GM18870 (cell line): ENCODE data around the gene SORCS2.

Experiments used
- ATAC-seq: cut with Tn5 transposase; IDR thresholded peaks from one replicate; pipeline ENCODE4 v1.9.1; 2021; ENCODE audit warnings: moderate library complexity; ENCODE audit not compliant: unreplicated experiment

SORCS2 gene

DNA sequence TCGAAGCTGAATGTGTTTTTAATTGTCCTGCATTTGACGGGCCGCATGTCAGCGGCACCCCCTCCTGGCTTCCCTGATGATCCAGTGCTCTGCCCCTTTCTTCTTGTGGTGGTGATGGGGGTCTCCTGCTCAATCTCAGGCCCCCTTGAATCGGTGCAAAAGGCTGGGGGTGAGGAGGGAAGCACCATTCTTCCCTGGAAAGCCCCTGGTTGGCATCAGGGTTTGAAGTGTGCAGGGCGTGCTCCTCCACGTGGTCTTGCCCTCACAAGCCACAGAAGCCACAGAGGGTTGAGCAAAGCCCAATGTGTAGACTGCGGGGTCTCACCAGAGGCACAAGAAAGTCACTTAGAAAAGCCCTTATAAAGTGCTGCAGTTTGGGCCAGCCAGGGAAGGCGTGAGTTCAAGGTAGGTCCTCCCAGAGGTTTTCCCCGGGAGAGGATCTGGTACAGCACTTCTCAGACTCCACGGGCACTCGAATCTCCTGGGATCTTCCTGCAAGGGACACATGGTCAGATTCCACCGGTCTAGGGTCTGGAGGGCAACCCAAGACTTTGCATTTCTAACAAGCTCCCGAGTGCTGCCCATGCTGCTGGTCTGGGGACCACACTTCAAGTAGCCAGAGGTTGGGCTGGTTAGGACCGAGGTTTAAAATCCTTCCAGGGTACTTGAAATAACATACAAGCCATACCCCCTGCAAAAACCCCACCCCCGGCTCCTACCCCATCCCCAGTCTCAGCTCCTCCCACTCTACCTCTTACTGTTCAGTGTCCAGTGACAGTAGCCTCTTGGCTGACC is 207.3 kb downstream of the SORCS2 start:
- ATAC-seq: no peak

DNA sequence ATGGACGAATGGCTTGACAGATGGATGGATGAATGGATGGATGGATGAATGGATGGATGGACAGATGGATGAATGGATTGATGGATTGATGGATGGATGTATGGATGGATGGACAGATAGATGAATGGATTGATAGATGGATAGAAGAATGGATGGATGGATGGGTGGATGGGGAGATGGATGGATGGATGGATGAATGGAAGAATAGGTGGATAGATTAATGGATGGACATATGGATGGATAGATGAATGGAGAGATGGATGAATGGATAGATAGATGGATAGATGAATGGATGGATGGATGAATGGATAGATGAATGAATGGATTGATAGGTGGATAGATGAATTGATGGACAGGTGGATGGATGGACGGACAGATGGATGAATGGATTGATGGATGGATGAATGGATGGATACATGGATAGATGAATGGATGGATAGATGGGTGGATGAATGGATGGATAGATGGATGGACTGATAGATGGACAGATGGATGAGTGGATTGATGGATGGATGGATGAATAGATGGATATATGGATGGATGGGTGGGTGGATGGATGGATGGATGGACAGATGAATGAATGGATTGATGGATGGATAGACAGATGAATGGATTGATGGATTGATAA is 208.4 kb downstream of the SORCS2 start:
- no peak for ATAC-seq

DNA sequence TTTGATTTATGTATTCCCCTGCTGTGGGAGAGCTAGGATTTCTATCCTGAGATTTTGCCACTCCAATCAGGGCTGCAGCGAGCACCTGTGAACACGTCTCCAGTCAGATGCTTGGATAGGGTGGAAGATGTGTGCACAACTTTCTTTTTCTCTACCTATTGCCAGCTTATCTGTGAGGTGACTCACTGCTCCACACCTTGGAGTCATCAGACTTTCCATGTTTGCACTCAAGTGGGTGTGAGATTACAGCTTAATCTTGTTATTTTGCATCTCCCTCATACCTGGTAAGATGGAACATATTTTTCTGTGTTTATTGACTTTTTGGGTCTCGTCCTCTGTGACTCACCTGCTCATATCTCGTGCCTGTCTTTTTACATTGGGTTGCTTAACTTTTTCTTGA is 210.2 kb downstream of the SORCS2 start:
- no peak for ATAC-seq

DNA sequence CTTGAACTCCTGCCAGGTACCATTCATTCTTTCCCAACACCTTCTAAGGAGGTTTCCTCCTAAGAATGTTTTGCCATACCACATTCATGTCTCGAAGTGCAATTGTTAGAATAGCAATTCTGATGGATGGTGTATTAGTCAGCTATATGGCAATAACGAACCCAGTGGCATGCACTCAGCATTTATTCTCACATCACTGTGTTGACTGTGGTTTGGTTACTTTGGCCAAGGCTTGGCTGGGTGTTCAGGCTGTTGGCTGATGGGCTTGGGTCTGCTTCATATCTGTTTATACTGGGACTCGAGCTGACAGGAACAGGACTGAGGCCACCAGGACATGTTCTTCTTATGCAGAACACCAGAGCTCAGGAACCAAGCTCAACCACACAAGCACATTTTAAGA is 210.7 kb downstream of the SORCS2 start:
- ATAC-seq: no peak

DNA sequence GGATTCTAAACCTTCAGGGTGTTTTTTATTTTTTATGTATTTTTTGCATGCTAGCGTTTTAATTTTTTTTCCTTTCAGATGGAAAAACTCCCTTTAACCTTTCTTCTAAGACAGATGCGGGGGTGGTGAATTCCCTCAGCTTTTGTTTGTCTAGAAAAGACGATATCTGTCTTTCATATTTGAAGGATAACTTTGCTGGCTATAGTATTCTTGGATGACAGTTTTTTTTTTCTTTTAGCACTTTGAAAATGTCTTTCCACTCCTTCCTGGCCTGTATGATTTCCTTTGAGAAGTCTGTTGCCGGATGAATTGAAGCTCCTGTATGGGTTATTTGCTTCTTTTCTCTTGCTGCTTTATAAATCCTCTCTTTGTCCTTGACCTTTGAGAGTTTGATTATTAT is 215.8 kb downstream of the SORCS2 start:
- ATAC-seq: no peak

DNA sequence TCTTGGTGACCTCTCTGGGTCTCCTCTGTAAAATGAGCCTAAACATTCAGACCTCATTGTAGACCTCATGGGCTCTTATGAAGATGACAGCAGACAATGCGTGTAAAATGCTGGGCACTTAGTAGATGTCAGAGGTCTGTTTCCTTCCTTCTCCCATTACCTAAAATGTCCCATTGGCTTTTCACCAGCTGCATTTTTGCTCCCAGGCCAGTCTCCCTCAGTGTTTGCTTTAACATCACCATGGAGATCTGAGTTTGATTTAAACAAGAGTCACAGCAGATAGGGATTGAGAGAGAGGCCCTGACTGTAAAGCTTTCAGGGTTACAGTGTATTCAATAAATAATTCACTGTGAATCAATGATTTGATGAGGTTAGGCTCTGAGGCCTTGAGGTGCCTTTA is 218.1 kb downstream of the SORCS2 start:
- ATAC-seq: no peak

DNA sequence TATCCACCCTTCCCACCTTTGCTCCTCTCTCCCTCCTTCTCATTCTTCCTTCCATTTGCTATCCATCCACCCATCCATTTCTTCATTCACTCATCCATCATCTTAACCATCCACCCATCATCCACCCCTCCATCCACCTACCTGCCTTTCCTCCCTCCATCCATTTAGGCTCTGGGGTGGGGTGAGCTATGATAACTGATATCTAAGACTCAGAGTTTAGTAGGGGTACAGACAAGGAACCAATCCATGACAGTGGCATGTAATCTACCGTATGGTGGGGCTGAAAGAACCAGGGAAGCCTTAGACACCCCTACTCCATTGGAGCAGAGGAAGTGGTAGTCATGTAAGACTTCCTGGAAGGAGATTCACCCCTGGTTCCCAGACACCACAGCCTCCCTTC is 219.2 kb downstream of the SORCS2 start:
- no peak for ATAC-seq

DNA sequence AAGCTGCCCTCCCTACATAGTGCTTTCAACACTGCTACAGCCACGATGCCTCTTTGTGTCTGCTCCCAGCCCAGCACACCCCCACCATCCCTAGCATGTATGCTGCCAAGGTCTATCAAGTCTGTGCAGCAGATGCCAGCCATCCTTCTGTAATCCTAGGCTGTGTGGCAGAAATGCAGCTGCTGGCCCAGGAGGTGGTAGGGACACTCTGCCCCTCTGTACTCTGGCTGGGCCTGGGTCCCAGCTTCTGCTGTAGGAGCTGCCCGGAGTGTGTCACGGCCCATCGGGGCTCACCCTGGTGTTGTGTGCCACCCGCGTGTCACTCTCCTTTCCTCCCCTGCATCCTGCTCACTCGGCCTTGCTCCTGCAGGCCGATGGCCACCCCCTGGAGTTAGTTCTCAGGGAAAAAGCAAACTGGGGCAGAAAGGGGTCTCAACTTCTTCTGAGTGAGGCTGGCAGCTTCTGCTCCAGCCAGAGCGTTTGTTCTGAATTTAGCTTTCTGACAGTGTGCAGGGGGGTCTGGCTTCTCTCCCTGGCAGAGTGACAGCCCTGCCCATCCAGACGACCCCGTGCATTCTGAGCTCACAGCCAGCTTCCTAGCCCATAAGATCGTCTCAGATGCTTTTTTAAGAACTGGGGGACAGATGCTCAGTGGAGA is 219.7 kb downstream of the SORCS2 start:
- no peak for ATAC-seq

DNA sequence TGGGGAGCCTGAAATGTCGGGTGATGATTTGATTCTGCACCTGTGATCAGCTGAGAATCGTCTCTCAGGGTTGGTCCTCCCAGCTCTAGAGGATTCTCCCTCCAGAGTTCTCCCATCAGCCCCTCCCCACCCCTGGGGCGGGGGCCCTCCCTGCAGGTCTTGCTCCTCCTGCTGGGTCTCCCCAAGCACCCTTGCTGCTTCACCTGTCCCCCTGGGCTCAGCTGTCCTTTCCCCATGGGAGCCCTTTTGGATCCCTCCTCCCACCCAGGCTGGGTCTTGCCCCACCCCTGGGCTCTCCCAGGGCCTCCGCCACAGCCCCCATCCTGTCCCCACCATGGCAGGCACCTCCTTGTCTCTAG is 220.2 kb downstream of the SORCS2 start:
- no peak for ATAC-seq

DNA sequence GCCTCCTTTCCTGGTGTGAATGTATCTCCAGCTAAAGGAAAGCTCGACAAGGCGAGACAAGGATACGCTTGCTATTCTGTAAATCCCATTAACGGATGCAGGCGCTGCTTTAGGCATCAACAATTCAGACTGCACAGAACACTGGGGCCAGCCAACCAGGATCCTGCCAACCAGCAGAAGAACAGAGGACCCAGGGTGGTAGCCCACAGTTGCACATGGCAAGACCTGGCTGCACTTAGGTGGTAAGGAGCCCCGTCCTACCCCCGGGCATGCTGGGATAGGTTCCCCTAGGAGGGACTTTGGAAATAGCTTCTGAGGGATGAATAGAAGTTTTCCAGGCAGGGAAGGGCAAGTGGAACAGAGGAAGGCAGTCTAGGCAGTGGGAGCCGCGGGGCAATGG is 221.7 kb downstream of the SORCS2 start:
- no peak for ATAC-seq

DNA sequence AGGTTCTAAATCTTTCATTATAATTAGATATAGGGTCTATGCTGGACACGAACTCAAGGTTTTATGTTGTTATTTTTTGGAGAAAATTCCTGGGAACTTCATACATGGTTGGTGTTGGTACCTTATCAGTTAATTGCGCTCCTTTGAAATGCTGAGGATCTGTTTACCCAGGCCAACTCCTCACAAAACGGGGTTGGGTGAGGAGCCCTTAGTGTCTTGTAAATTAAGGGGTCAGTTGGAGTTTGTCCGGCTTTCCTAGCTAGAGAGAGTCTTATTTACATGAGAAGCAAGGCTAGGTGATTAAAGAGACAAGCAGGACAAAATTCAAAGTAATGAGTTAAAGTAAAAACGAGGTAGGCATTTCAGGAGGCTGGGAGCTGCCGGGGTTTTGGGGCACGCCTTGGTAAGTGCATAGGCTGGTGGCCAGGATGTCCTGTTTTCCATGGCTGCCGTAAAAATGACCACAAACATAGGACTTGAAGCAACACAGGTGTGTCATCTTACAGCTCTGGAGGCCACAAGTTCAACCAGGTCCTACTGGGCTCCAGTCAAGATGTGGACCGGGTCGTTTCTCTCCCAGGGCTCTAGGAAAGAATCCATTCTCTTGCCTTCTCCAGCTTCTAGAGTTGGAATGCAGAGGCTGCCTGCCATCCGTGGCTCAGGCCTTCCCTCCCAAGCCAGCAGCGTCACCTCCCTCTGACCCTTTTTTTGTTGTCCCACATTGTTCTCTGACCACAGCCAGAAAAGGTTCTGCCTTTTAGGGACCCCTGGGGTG is 222.6 kb downstream of the SORCS2 start:
- ATAC-seq: no peak

DNA sequence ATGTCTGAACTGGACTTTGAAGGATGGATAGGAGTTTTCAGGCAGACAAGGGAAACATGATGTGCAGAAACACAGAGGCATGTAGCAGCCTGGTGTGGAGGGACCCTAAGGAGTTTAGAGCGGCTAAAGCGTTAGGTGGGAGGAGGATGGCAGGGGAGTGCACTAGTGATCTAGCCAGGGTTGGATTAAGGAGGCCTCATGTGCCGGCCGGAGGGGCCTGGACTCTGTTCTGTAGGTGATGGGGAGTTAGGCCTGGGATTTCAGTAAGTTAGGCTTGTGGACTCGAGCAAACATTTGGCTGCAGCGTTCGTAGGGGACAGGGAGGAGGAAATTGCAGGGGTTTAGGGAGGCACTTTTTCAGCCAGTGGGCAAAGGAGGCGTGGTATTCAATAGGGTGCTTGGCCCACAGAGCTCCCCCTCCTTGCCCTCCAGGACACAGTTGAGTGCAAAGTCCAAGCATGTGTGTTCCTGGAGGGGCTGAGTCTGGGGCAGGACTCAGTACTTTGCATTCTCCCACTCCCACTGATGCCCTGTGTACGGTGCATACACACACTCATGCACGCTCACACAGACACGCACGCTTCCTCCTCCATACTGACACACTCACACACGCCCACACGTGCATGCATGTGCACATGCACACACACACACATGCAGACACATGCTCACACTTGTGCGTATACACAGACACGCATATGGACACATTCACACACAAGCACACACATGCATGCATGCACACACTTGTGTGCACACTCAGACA is 223.8 kb downstream of the SORCS2 start:
- ATAC-seq: no peak

DNA sequence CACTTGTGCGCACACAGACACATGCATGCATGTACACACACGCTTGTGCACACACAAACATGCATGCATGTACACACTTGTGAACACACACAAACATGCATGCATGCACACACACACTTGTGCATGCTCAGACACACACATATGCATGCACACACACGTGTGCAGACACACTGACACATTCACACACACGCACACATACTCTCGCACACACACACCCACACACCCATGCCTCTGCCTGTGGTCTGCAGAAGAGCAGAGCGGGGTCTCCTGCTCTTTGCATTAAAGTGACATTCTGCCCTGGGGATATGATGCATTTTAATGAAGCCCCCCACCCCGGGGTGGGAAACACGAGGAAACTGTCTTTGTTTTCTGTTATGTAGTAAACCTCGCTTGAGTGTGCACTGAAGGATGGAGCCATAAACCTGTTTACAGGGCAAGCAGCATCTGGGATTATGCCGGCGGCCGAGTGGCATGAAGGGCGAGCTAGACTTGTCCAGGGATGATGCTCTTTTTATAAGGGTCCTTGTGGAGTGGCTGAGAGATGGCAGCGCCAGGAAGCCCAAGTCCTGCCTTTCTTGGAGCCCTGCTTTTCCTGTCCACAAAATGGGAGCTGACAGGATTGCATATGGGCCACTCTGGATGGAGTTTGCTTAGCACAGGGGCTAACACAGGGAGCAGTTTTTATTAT is 224.6 kb downstream of the SORCS2 start:
- no peak for ATAC-seq

DNA sequence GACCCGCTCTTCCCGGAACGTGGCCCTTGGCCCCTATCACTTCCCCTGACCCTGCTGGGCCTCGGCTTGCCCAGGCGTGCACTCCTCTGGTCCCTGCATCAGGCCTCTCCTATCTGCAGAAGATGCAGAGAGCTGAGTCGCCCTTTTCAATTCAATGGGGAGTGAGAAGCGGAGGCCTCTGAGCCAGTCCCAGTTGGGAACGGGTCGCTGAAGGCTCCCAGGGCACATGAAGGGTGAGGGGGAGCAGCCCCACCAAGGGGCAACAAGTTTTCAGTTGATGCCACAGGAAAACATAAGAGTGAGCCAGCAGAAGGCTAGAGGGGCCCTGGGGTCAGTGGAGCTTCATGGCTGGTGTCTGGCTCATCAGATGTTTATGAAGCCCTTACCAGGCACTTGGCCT is 225.3 kb downstream of the SORCS2 start:
- ATAC-seq: no peak

DNA sequence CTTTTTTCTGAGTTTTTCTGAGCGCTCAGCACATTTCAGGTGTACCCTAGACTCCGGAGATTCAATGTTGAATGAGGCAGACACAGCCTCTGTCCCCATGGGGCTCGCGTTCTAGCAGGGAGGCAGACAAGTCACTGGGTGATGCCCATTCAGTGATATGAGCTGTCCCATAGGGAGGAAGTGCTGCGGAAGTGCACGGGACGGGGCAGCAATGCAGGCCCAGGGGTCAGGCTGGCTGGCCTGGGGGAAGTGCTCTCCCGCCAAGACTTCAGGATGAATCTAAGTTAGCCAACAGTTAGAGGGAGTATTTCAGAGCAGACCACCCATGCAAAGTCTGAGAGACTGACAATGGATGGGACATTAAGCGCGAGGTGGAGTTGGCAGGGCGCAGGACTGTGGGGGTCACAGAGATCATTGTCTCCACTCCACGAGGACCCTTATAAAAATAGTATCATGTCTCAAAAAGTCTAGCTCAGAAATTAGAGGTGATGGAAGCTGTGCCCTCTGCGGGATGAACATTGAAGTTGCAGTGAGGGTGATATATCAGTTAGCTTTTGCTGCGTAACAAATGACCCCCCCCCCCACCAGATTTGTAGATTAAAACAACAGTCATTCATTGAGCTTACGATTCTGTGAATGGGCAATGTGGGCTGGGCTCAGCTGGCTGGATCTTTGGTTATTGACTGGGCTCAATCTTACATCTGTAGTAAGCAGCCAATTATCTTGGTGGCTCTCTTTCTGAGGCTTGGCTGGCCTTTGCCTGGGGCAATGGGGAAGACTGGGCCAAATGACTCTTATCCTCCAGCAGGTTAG is 226.0 kb downstream of the SORCS2 start:
- ATAC-seq: no peak

DNA sequence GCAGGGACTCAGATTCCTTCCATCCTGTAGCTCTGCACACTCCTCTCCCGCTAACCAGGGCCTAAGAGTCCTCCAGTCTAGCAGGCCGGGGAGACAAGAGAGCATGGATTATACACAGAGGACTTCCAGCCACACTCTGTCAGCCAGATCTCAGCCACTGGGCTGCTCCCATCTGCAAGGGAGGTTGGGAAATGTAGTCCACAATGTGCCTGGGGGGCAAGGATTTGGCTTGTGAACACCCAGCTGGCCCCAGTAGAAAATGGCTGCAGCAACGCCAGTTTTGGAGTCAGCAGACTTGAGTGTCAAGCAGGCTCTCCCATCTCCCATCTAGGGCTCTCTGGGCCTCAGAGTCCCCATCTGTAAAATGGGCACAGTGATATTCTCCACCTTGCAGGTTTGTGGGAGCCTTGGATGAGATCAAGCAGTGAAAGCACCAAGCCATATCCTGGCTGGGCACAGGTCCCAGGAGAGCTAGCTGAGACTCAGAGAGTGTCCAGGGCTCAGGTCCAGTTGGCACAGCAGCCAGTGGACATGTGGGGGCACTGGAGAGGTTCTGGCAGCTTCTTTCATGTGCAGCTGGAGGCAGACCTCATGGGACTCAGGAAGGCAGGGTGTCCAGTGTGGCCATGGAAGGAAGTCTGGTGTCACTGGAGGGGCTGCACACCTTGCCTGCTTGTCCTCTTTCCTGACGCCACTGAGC is 227.8 kb downstream of the SORCS2 start:
- no peak for ATAC-seq

DNA sequence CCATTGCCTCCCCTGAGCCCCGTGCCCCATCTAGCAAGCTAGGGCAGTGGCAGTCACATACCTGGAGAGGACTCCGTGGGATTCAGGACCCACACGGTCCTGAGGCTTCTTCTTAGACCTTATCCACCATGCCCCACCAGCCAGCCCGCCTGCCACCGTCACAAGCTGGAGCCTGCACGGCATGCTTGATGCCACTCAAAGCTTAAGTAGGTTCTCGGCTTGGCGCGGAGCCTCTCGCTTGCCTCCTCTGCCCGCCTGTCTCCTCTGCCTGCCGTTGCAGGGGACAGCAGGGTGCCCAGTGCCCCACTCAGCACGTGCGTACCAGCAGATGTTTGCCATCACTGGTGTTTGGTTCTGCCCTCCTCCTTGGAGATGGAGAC is 228.3 kb downstream of the SORCS2 start:
- no peak for ATAC-seq

DNA sequence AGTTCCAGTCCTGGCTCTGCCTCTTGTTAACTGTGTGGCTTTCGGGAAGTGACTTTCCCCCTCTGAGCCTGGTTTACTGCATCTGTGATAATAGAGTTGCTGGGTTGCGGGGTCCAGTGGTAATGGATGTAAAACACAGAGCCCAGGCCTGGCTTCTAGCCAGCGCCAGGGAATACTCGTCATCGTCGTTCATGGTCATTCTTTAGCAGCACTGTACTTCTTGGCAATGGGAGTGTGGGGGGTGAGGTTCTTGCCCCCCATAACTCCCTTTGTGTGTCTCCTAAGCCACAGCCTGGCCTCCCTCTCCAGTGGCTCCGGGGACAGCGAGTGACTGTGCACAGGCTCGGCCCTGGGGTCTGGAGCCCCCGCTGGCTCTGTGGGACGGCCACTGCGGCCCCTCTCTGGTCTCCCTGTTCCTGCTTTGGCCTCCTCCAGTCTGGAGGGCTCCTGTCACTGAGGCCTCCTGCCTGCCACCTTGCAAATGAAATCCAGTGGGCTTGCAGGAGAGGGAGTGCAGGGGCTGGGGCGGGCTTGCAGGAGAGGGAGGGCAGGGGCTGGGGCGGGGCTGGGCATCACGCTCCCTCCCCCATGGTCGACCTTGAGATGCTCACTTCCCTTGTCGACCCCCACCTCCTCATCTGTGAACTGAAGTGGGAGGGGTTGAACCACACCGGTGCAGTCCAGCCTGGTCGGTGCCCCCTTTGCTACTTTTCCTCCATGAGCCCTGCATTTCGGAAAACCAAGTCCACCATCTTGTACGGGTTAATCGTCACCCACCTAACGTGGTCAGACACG is 229.2 kb downstream of the SORCS2 start:
- no peak for ATAC-seq
